HepG2 (cell line): ENCODE results near the gene TRIM7. TPM values are rescaled to one million over a fixed set of nuclear protein-coding genes. Genes with fewer than 3 reads are reported as not detected.

Experiments
- CENPT ChIP-seq: sonication (generic); formaldehyde crosslinking; IDR thresholded peaks from 2 replicates; pipeline ENCODE4 v1.8.0; 2022; ENCODE audit warnings: low read depth, mild to moderate bottlenecking, moderate library complexity, missing genetic modification reagents
- DBP ChIP-seq: sonication (generic); formaldehyde crosslinking; IDR thresholded peaks from 2 replicates; pipeline ENCODE4 v1.4.0; 2020; ENCODE audit warnings: missing genetic modification reagents; ENCODE audit errors: not compliant biosample characterization
- HNF4G ChIP-seq, 2 experiments: sonication (generic) in 1 of 2; formaldehyde crosslinking in 1 of 2; IDR thresholded peaks; 2 replicates each; pipeline versions ENCODE4 v1.4.0 to v1.6.1; 2011 to 2020; ENCODE audit warnings: borderline replicate concordance in 2 of 2, low read depth in 2 of 2, mild to moderate bottlenecking in 2 of 2, low read length in 1 of 2, missing genetic modification reagents in 1 of 2, moderate library complexity in 1 of 2
- IKZF5 ChIP-seq: IDR thresholded peaks from 2 replicates; pipeline ENCODE4 v1.6.1; 2018; ENCODE audit warnings: missing genetic modification reagents, mild to moderate bottlenecking, missing compliant biosample characterization
- NFYB ChIP-seq: sonication (generic); formaldehyde crosslinking; IDR thresholded peaks from 2 replicates; pipeline ENCODE4 v1.4.0; 2020; ENCODE audit warnings: missing genetic modification reagents
- SMAD1 ChIP-seq: sonication (generic); formaldehyde crosslinking; IDR thresholded peaks from 2 replicates; pipeline ENCODE4 v1.4.0; 2020; ENCODE audit warnings: missing genetic modification reagents, low read depth, mild to moderate bottlenecking, borderline replicate concordance
- SNRNP70 ChIP-seq: fragments of 200-400 bp; formaldehyde crosslinking; IDR thresholded peaks from 2 replicates; pipeline ENCODE4 v1.6.1; 2017; ENCODE audit warnings: mild to moderate bottlenecking, low read depth, low read length, moderate library complexity
- ZFP36L2 ChIP-seq: sonication (generic); formaldehyde crosslinking; IDR thresholded peaks from 2 replicates; pipeline ENCODE4 v1.4.0; 2020; ENCODE audit warnings: missing genetic modification reagents
- ZKSCAN1 ChIP-seq: fragments of 150-350 bp; IDR thresholded peaks from 2 replicates; pipeline ENCODE4 v1.6.1; 2014; ENCODE audit warnings: low read length
- ZNF20 ChIP-seq: sonication (generic); formaldehyde crosslinking; IDR thresholded peaks from 2 replicates; pipeline ENCODE4 v1.4.0; 2020; ENCODE audit warnings: mild to moderate bottlenecking, moderate library complexity, missing genetic modification reagents
- ZNF460 ChIP-seq: sonication (generic); formaldehyde crosslinking; IDR thresholded peaks from 2 replicates; pipeline ENCODE4 v1.5.1; 2020; ENCODE audit warnings: missing genetic modification reagents, mild to moderate bottlenecking, borderline replicate concordance
- ZNF552 ChIP-seq: sonication (generic); formaldehyde crosslinking; IDR thresholded peaks from 2 replicates; pipeline ENCODE4 v1.9.0; 2022; ENCODE audit warnings: missing genetic modification reagents, mild to moderate bottlenecking, borderline replicate concordance
- ZNF589 ChIP-seq: sonication (generic); formaldehyde crosslinking; conservative IDR thresholded peaks from 2 replicates; pipeline ENCODE4 v1.8.0; 2022; ENCODE audit warnings: mild to moderate bottlenecking, moderate library complexity, missing genetic modification reagents
- ZNF619 ChIP-seq: sonication (generic); formaldehyde crosslinking; IDR thresholded peaks from 2 replicates; pipeline ENCODE4 v1.4.0; 2020; ENCODE audit warnings: mild to moderate bottlenecking, missing genetic modification reagents
- ZNF687 ChIP-seq: sonication (generic); formaldehyde crosslinking; IDR thresholded peaks from 2 replicates; pipeline ENCODE4 v1.5.1; 2020; ENCODE audit warnings: mild to moderate bottlenecking, missing genetic modification reagents, moderate library complexity
- ZNF839 ChIP-seq: sonication (generic); formaldehyde crosslinking; IDR thresholded peaks from 2 replicates; pipeline ENCODE4 v1.4.0; 2020; ENCODE audit warnings: missing genetic modification reagents, mild to moderate bottlenecking, borderline replicate concordance
- ZNF879 ChIP-seq: sonication (generic); formaldehyde crosslinking; IDR thresholded peaks from 2 replicates; pipeline ENCODE4 v1.8.1; 2023; ENCODE audit warnings: missing genetic modification reagents
- ZSCAN21 ChIP-seq: sonication (generic); formaldehyde crosslinking; IDR thresholded peaks from 2 replicates; pipeline ENCODE4 v1.8.0; 2022; ENCODE audit warnings: mild to moderate bottlenecking, missing genetic modification reagents, moderate library complexity, borderline replicate concordance
- polyA plus RNA-seq, 8 experiments: library from polyadenylated mRNA; depleted of rRNA in 3 of 8; stranded (reverse) in 7 of 8; unstranded in 1 of 8; fragments of >200 nt; fragmentation: Illumina TruSeq in 4 of 8; extraction: Trizol in 4 of 8; gene quantifications; 2 replicates each; pipeline versions ENCODE4 v1.2.1 to v1.2.3, GENCODE V29; 2011 to 2016; ENCODE audit warnings: low read depth in 4 of 8, missing spikeins in 1 of 8, mixed read lengths in 1 of 8; ENCODE audit not compliant: insufficient read depth in 1 of 8
- total RNA-seq, 5 experiments: library from RNA; depleted of rRNA; stranded (reverse); fragments of >200 nt; fragmentation: Illumina TruSeq; extraction: Trizol; gene quantifications; 2 replicates each; pipeline ENCODE4 v1.2.3, GENCODE V29; 2016; ENCODE audit warnings: low read depth in 1 of 5
- TF ChIP-seq, protein P1 (sequence below): sonication (generic); formaldehyde crosslinking; IDR thresholded peaks from 2 replicates; pipeline ENCODE4 v1.4.0; 2020; ENCODE audit warnings: missing genetic modification reagents

The TRIM7 gene
- total and polyA plus RNA-seq, 2 of the 13 experiments (the other 11 are each of a cell fraction or from before 2014, with no cell fraction given), result 0.13 TPM; not detected in 1

- TF ChIP-seq SNRNP70 (no peak), ZNF687 (peak; percentile 37; the same call in 1 of the 2 replicates), ZNF839 (CRISPR knock-in tag) (0 out of 2 replicates have a peak, but pooled peaks have one; percentile 49), ZNF552 (peak; percentile 35; the same call in 1 of the 2 replicates), DBP (no peak), IKZF5 (CRISPR knock-in tag) (no peak), ZNF589 (CRISPR knock-in tag) (no peak), ZNF460 (CRISPR knock-in tag) (no peak), HNF4G (IDR thresholded peaks at IDR 0.05; ENCODE audit: borderline replicate concordance, low read depth, low read length) (no peak), HNF4G (CRISPR knock-in tag; IDR thresholded peaks at IDR 0.05; ENCODE audit: borderline replicate concordance, low read depth) (peak; percentile 11; the same call in 1 of the 2 replicates), ZNF619 (CRISPR knock-in tag) (0 out of 2 replicates have a peak, but pooled peaks have one; percentile 7), NFYB (CRISPR knock-in tag) (no peak), CENPT (CRISPR knock-in tag) (no peak), ZKSCAN1 (no peak), ZNF20 (CRISPR knock-in tag) (no peak), ZSCAN21 (CRISPR knock-in tag) (no peak; the same call in 1 of the 2 replicates), SMAD1 (CRISPR knock-in tag) (peak; percentile 32), ZFP36L2 (no peak), ZNF879 (0 out of 2 replicates have a peak, but pooled peaks have one; percentile 27)
- TF ChIP-seq, protein P1, sequence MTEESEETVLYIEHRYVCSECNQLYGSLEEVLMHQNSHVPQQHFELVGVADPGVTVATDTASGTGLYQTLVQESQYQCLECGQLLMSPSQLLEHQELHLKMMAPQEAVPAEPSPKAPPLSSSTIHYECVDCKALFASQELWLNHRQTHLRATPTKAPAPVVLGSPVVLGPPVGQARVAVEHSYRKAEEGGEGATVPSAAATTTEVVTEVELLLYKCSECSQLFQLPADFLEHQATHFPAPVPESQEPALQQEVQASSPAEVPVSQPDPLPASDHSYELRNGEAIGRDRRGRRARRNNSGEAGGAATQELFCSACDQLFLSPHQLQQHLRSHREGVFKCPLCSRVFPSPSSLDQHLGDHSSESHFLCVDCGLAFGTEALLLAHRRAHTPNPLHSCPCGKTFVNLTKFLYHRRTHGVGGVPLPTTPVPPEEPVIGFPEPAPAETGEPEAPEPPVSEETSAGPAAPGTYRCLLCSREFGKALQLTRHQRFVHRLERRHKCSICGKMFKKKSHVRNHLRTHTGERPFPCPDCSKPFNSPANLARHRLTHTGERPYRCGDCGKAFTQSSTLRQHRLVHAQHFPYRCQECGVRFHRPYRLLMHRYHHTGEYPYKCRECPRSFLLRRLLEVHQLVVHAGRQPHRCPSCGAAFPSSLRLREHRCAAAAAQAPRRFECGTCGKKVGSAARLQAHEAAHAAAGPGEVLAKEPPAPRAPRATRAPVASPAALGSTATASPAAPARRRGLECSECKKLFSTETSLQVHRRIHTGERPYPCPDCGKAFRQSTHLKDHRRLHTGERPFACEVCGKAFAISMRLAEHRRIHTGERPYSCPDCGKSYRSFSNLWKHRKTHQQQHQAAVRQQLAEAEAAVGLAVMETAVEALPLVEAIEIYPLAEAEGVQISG (CRISPR knock-in tag), result no peak
These were observed 18.9 kb upstream of the TRIM7 start (continued) for GRCh38 chr5:181223729-181224389.
